Hematopoietic multipotent progenitor cell treated with erythropoietin and hydrocortisone succinate and interleukin-3 and kit ligand, for 15 days (in vitro differentiated cells): ENCODE data around the gene ACR.

ENCODE experiments used
- DNase-seq: peaks from one replicate; pipeline ENCODE4 v3.0.0-alpha.2; 2015; ENCODE audit warnings: low spot score

ACR gene

GRCh38 chr22:50717709-50718351 is 20.2 kb upstream of the ACR start:
- DNase-seq = no peak

GRCh38 chr22:50718352-50718709 is 19.7 kb upstream of the ACR start:
- no peak for DNase-seq

GRCh38 chr22:50719814-50720300 is 18.1 kb upstream of the ACR start:
- DNase-seq = no peak

- no peak for DNase-seq
These were observed 17.4 kb upstream of the ACR start for GRCh38 chr22:50720301-50721256.

- no peak for DNase-seq
These were observed 16.7 kb upstream of the ACR start for GRCh38 chr22:50721257-50721844.

- DNase-seq = no peak
These were observed 15.8 kb upstream of the ACR start for GRCh38 chr22:50722048-50722701.

- DNase-seq = no peak
These were observed 15.1 kb upstream of the ACR start for GRCh38 chr22:50722716-50723428.

GRCh38 chr22:50723991-50724390 is 14.0 kb upstream of the ACR start:
- no peak for DNase-seq

GRCh38 chr22:50724616-50725015 is 13.4 kb upstream of the ACR start:
- no peak for DNase-seq

GRCh38 chr22:50725597-50725996 is 12.4 kb upstream of the ACR start:
- DNase-seq = no peak

GRCh38 chr22:50726643-50727340 is 11.2 kb upstream of the ACR start:
- no peak for DNase-seq

GRCh38 chr22:50727678-50728522 is 10.1 kb upstream of the ACR start:
- no peak for DNase-seq

GRCh38 chr22:50728523-50728931 is 9.5 kb upstream of the ACR start:
- DNase-seq = no peak

GRCh38 chr22:50729391-50730012 is 8.5 kb upstream of the ACR start:
- no peak for DNase-seq

GRCh38 chr22:50730013-50730891 is 7.8 kb upstream of the ACR start:
- DNase-seq = no peak

GRCh38 chr22:50730941-50731661 is 6.9 kb upstream of the ACR start:
- DNase-seq = no peak

- DNase-seq = peak; percentile 31
These were observed 6.0 kb upstream of the ACR start for GRCh38 chr22:50731811-50732624.
